SK-N-SH treated with all-trans-retinoic acid at 6 μM for 48 hours (cell line): Measurements from ENCODE around the gene SULT1A3.

Experiments used
- ZC3H10 ChIP-seq: fragments of 250-450 bp; sonication (Bioruptor Pico); IDR thresholded peaks from 2 replicates; pipeline ENCODE4 v1.5.1; 2021; ENCODE audit warnings: mild to moderate bottlenecking, moderate library complexity
- ZFP3 ChIP-seq: fragments of 250-450 bp; sonication (Bioruptor Pico); IDR thresholded peaks from 2 replicates; pipeline ENCODE4 v1.5.0; 2020; ENCODE audit warnings: mild to moderate bottlenecking, moderate library complexity

- TF ChIP-seq ZC3H10 (CRISPR knock-in tag) (no peak), ZFP3 (CRISPR knock-in tag) (no peak)
These were observed 13.2 kb upstream of the SULT1A3 start for GRCh38 chr16:30185683-30186421.
